A204.1 (cell line): Measurements from ENCODE around the gene TYW1.
"Not testable (repeated sequence)": the region's sequence is repeated elsewhere in the genome, so short reads cannot be mapped to it uniquely, and the experiment has no call there.

ENCODE experiments used
- FAIRE-seq: peaks from 2 replicates; lab custom pipeline; 2012; peaks lifted over from hg19 to GRCh38; lab: Jason Lieb, UNC

The TYW1 gene

DNA sequence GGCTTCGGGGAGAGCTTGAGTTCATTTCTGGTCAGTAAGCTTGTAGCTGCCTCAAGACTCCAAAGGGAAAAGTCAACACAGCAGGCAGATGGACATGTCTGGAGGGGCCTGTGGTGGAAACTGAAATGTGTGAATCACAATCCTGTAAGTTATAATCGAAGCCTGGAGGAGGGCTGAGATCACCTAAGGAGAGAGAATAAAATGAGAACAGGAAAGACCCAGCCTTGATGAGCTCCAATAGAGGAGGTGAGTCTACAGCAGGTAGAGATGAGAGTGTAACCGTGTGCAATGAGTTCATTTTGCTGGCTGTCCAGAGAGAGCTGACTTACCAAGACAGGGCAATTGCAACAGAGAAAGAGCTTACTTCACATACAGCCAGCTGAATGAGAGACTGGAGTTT lies 258.4 kb downstream of the TYW1 start:
- not testable (repeated sequence) for FAIRE-seq

DNA sequence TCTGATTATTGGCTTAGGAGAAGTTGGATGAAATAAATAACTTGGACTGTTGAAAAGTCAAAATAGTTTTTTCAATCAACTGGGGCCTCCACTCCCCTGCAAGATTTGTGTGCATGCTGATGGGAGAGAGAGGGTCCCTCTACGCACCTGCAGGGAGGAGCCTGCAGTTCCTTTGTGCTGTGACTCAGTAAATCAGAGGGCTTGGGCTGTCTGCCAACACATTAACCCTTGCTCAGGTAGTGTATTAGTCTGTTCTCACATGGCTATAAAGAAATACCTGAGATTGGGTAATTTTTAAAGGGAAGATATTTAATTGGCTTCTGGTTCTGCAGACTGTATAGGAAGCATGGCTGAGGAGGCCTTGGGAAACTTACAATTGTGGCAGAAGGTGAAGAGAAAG lies 261.1 kb downstream of the TYW1 start:
- FAIRE-seq: not testable (repeated sequence)

DNA sequence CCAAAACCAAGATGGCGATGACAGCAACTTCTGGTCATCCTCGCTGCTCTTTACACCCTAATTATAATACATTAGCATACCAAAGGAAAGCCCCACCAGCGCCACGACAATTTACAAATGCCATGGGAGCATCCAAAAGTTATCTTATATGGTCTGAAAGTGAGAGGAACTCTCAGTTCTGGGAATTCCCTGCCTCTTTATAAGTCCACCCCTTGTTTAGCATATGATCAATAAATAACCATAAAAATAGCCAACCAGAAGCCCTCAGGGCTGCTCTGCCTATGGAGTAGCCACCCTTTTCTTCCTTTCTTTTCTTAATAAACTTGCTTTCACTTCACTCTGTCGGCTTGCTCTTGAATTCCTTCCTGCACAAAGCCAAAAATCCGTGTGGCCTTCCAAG lies 262.7 kb downstream of the TYW1 start:
- not testable (repeated sequence) for FAIRE-seq

DNA sequence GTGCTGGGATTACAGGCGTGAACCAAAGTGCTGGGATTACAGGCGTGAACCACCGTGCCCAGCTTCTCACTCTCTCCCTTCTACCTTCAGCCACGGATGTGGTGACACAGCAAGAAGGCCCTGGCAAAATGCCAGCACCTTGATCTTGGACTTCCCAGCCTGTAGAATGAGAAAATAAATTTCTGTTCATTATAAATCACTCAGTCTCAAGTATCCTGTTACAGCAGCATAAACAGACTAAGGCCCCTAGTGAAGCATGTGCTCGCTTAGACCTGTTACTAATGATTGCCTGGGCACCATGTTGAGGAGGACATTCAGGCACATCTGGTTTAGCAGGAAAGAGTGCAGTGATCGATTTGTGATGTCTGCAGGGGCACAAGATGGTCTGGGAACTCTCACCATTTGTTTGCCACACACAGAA lies 263.5 kb downstream of the TYW1 start:
- FAIRE-seq: not testable (repeated sequence)

DNA sequence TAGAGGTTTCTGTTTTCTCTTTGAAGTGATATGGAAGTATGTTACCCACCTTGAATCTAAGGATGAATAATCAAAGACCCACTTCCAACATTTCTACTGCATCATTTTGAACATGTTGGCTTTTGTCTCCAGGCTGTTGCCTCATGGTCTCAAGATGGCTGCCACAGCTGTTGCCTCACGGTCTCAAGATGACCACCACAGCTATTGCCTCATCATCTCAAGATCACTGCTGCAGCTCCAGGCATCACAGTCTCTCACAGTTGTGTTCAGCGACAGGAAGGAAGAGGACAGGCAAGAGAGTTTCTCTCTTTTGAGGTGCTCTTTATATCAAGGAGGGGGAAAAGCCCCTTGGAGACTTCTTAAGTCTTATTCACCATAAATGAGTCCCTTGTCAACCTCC lies 267.4 kb downstream of the TYW1 start:
- not testable (repeated sequence) for FAIRE-seq

- not testable (repeated sequence) for FAIRE-seq
These were observed 269.4 kb downstream of the TYW1 start for GRCh38 chr7:67266070-67266469.

- no peak for FAIRE-seq
These were observed 271.3 kb downstream of the TYW1 start for GRCh38 chr7:67267914-67268313.

DNA sequence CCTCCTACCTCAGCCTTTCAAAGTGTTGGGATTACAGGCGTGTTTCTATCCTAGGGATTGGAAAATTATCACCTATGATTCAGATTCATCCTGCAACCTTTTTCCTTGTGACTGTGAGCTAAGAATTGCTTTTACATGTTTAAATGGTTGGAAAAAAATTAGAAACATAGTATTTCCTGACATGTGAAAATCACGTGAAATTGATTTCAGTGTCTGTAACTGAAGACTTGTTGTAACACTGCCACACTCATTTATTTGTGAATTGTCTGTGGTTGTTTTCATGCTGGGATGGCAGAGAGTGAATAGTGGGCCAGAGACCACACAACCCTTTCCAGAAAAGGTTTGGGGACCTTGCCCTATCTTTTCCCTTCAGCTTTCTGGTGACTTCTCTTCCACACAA lies 273.3 kb downstream of the TYW1 start:
- not testable (repeated sequence) for FAIRE-seq
